Skin of body (tissue), 2 donors: ENCODE measurements around the gene TERB1. TPM values are rescaled to one million over a fixed set of nuclear protein-coding genes. Genes with fewer than 3 reads are reported as not detected.

ENCODE experiments used
- DNase-seq: peaks from one replicate; lab custom pipeline; 2025; lab: John Stamatoyannopoulos, UW
- total RNA-seq: library from RNA; depleted of rRNA; stranded (reverse); fragments of >200 nt; gene quantifications from one replicate; pipeline ENCODE4 v1.2.3, GENCODE V29; 2014

TERB1 gene
- total RNA-seq, result 0.10 TPM

- DNase-seq, result no peak
These were observed at the start of gene TERB1 for GRCh38 chr16:66801320-66802105. Gene TERB1, minus strand, starts transcription at chr16:66801584. Its CDS starts 4,786 bp downstream, at chr16:66796798.

GRCh38 chr16:66850115-66850815, 48.9 kb upstream of the TERB1 start:
- DNase-seq, result no peak

GRCh38 chr16:66849549-66849948, 48.2 kb upstream of the TERB1 start:
- DNase-seq, result no peak

GRCh38 chr16:66849021-66849420, 47.6 kb upstream of the TERB1 start:
- DNase-seq, result no peak

GRCh38 chr16:66848172-66848571, 46.8 kb upstream of the TERB1 start:
- no peak for DNase-seq

GRCh38 chr16:66847533-66848067, 46.2 kb upstream of the TERB1 start:
- DNase-seq, result no peak

GRCh38 chr16:66846831-66847230, 45.4 kb upstream of the TERB1 start:
- no peak for DNase-seq

GRCh38 chr16:66846266-66846665, 44.9 kb upstream of the TERB1 start:
- no peak for DNase-seq

- no peak for DNase-seq
These were observed 44.4 kb upstream of the TERB1 start for GRCh38 chr16:66845791-66846221.

GRCh38 chr16:66845080-66845410, 43.7 kb upstream of the TERB1 start:
- DNase-seq, result no peak

- DNase-seq, result no peak
These were observed 43.1 kb upstream of the TERB1 start, which contains the start of gene CA7 for GRCh38 chr16:66844342-66845079. Gene CA7, plus strand, starts transcription at chr16:66844414. Its CDS starts 74 bp downstream, at chr16:66844488.

GRCh38 chr16:66844009-66844341, 42.6 kb upstream of the TERB1 start:
- DNase-seq, result no peak

GRCh38 chr16:66843191-66843590, 41.8 kb upstream of the TERB1 start:
- DNase-seq, result no peak

- DNase-seq, result no peak
These were observed 41.4 kb upstream of the TERB1 start for GRCh38 chr16:66842765-66843164.

- no peak for DNase-seq
These were observed 40.0 kb upstream of the TERB1 start for GRCh38 chr16:66841366-66841765.

GRCh38 chr16:66840883-66841282, 39.5 kb upstream of the TERB1 start:
- DNase-seq, result no peak

GRCh38 chr16:66834746-66835145, 33.4 kb upstream of the TERB1 start:
- no peak for DNase-seq

GRCh38 chr16:66832661-66833305, 31.4 kb upstream of the TERB1 start:
- DNase-seq, result no peak

GRCh38 chr16:66832190-66832589, 30.8 kb upstream of the TERB1 start:
- no peak for DNase-seq

- DNase-seq, result peak; percentile 77
These were observed 29.3 kb upstream of the TERB1 start, which contains the start of gene NAE1 for GRCh38 chr16:66830422-66831404. Gene NAE1, minus strand, starts transcription at chr16:66830976. Its CDS starts 77 bp downstream, at chr16:66830899.
